PC-3 (cell line): ENCODE data around the gene SEMA6B. TPM values are rescaled to one million over a fixed set of nuclear protein-coding genes. Genes with fewer than 3 reads are reported as not detected.

Experiments used
- ATAC-seq: fragments of 200-7000 bp; cut with Tn5 transposase; 2 replicates; pipeline ENCODE4 v1.9.1; 2020; ENCODE audit warnings: mild to moderate bottlenecking, moderate library complexity
- BruUV-seq: library from RNA; stranded (reverse); fragments of 400-500 nt; replicated peaks from 2 replicates; lab custom pipeline; 2021; lab: Mats Ljungman, UMichigan
- CTCF ChIA-PET: fragments of 300-600 bp; sonication (Branson Sonifier 250); formaldehyde crosslinking; loops from one replicate; lab custom pipeline; 2022; ENCODE audit warnings: antibody characterized with exemption; lab: Charles Lee
- POLR2A ChIA-PET: fragments of 300-600 bp; sonication (Branson Sonifier 250); formaldehyde crosslinking; loops from one replicate; lab custom pipeline; 2022; ENCODE audit warnings: antibody characterized with exemption; ENCODE audit not compliant: unreplicated experiment; lab: Charles Lee
- DNase-seq: peaks from one replicate; pipeline ENCODE4 v3.0.0-alpha.2; 2015
- H2AFZ ChIP-seq: fragments of 300-600 bp; sonication (generic); 2 replicates; pipeline ENCODE4 v1.6.0; 2016; ENCODE audit warnings: antibody characterized with exemption, low read length
- H3F3A ChIP-seq: fragments of 300-600 bp; sonication (generic); one replicate; pipeline ENCODE4 v1.6.0; 2017; ENCODE audit warnings: antibody characterized with exemption, low read length, control low read depth, mild to moderate bottlenecking; ENCODE audit not compliant: unreplicated experiment
- H3K27ac ChIP-seq: fragments of 300-600 bp; sonication (generic); 2 replicates; pipeline ENCODE4 v1.5.1; 2016; ENCODE audit warnings: mild to moderate bottlenecking, low read length
- H3K27me3 ChIP-seq: fragments of 300-600 bp; sonication (generic); 2 replicates; pipeline ENCODE4 v1.6.1; 2016; ENCODE audit warnings: low read length, mixed read lengths
- H3K36me3 ChIP-seq: fragments of 300-600 bp; sonication (generic); 2 replicates; pipeline ENCODE4 v1.6.1; 2016; ENCODE audit warnings: low read depth, mixed run types, low read length, mixed read lengths
- H3K4me1 ChIP-seq: fragments of 300-600 bp; sonication (generic); 2 replicates; pipeline ENCODE4 v1.5.1; 2016; ENCODE audit warnings: low read length; ENCODE audit not compliant: insufficient read depth
- H3K4me2 ChIP-seq: fragments of 300-600 bp; sonication (generic); 2 replicates; pipeline ENCODE4 v1.6.0; 2016; ENCODE audit warnings: low read length
- H3K4me3 ChIP-seq: fragments of 300-600 bp; sonication (generic); 2 replicates; pipeline ENCODE4 v1.5.1; 2016; ENCODE audit warnings: mild to moderate bottlenecking, low read length, mixed read lengths
- H3K79me2 ChIP-seq: fragments of 300-600 bp; sonication (generic); 2 replicates; pipeline ENCODE4 v1.6.1; 2017; ENCODE audit warnings: low read length, mixed read lengths
- H3K9ac ChIP-seq: fragments of 300-600 bp; sonication (generic); 2 replicates; pipeline ENCODE4 v1.6.0; 2016; ENCODE audit warnings: mild to moderate bottlenecking, low read length
- H3K9me2 ChIP-seq: fragments of 300-600 bp; sonication (generic); replicated peaks from 2 replicates; pipeline ENCODE4 v1.6.1; 2016; ENCODE audit warnings: mixed run types, low read length, mixed read lengths
- H3K9me3 ChIP-seq: fragments of 300-600 bp; sonication (generic); 2 replicates; pipeline ENCODE4 v1.6.1; 2016; ENCODE audit warnings: low read length, mixed read lengths
- H4K20me1 ChIP-seq: fragments of 300-600 bp; sonication (generic); 2 replicates; pipeline ENCODE4 v1.6.1; 2016; ENCODE audit warnings: low read length, mixed read lengths
- EZH2 ChIP-seq: fragments of 300-600 bp; sonication (generic); IDR thresholded peaks from one replicate; pipeline ENCODE4 v1.6.1; 2017; ENCODE audit warnings: antibody characterized with exemption, mild to moderate bottlenecking, low read length; ENCODE audit not compliant: unreplicated experiment
- EZH2phosphoT487 ChIP-seq: fragments of 300-600 bp; sonication (generic); IDR thresholded peaks from 2 replicates; pipeline ENCODE4 v1.6.1; 2018; ENCODE audit warnings: mild to moderate bottlenecking, antibody characterized with exemption, low read length, borderline replicate concordance
- intact Hi-C: fragments of 100-400 bp; cut with micrococcal nuclease; formaldehyde crosslinking; loops from 2 replicates; pipeline ENCODE4 v1.9.0; 2023
- total RNA-seq: library from RNA; depleted of rRNA; stranded (reverse); fragments of >200 nt; gene quantifications from 2 replicates; pipeline ENCODE4 v1.2.3, GENCODE V29; 2014
- TF ChIP-seq, protein P1 (sequence below): fragments of 300-600 bp; sonication (generic); conservative IDR thresholded peaks from 2 replicates; pipeline ENCODE4 v1.5.1; 2017; ENCODE audit warnings: antibody characterized with exemption, low read depth, mild to moderate bottlenecking, low read length

SEMA6B gene
- total RNA-seq, 1 experiment from 2014 or later = 9.0 TPM

DNA sequence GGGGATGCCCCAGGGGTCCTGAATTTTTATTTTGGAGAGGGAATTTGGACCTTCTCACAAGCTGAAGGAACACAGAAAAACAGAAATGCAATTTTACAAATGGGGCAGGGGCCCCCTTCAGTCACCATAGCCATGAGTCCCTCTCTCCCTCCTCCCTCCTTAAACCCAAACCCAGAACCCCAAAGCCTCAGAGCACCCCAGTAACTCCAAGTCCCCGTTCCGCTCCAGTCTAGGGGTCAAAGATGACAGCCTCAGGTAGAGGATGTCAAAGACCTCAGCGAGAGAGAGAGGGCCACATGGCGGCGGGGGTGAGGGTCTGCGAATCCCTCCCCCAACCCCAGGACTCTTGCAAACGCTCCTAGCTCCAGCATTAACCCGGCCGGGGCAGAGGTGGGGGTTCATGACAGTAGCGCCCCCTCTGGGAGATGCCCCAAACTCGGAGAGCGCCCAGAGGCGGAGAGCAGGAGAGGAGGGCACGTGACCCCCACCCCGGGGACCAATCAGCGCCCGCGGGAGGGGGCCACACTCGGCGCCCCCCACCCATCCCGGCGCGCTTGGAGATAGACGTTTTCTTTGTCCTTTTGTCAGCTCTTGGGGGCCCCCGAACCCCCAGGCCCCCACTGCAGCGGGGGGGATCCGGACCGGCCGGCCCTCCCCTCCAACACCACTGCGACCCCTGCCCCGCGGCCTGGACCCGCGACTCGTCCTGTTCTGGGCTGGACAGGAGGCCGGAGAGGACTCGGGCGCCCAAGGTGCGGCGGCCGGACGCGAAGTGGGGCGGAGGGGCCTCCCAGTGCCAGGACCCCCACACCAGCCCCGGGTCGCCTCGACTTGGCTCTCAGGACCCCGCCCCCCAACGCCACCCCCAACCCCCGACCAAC lies 20.8 kb upstream of the SEMA6B start:
- no peak overlapping the region for H3K4me2 ChIP-seq
- H2AFZ ChIP-seq = no peak overlapping the region
- no peaks in the 10 kb centered on the region for H3K79me2 ChIP-seq
- H3K36me3 ChIP-seq = no peaks in the 10 kb centered on the region
- H3K9ac ChIP-seq = no peak overlapping the region
- H3K27me3 ChIP-seq = peaks cover 7% of the 10 kb centered on the region; the same call in 1 of the 2 replicates
- intact Hi-C loops = no loop called here
- no peak overlapping the region for H3K27ac ChIP-seq
- POLR2A ChIA-PET = no interaction called here
- TF ChIP-seq EZH2 = no peak
- TF ChIP-seq, protein P1, sequence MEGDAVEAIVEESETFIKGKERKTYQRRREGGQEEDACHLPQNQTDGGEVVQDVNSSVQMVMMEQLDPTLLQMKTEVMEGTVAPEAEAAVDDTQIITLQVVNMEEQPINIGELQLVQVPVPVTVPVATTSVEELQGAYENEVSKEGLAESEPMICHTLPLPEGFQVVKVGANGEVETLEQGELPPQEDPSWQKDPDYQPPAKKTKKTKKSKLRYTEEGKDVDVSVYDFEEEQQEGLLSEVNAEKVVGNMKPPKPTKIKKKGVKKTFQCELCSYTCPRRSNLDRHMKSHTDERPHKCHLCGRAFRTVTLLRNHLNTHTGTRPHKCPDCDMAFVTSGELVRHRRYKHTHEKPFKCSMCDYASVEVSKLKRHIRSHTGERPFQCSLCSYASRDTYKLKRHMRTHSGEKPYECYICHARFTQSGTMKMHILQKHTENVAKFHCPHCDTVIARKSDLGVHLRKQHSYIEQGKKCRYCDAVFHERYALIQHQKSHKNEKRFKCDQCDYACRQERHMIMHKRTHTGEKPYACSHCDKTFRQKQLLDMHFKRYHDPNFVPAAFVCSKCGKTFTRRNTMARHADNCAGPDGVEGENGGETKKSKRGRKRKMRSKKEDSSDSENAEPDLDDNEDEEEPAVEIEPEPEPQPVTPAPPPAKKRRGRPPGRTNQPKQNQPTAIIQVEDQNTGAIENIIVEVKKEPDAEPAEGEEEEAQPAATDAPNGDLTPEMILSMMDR = peak; percentile 43; the same call in 1 of the 2 replicates
- H4K20me1 ChIP-seq = no peaks in the 10 kb centered on the region
- ATAC-seq = no peak
- BruUV-seq = no TSS peak
- H3K9me3 ChIP-seq = no peaks in the 10 kb centered on the region
- H3K9me2 ChIP-seq = no peaks in the 10 kb centered on the region
- CTCF ChIA-PET = interaction anchor here (0.6 kb wide), 1 partner anchor 54 kb away, joined by 4 read pairs; no protein-coding TSS in a partner anchor
- peaks cover 17% of the 10 kb centered on the region for H3K4me1 ChIP-seq
- no peak overlapping the region for H3K4me3 ChIP-seq
- H3F3A ChIP-seq = no peaks in the 10 kb centered on the region
- no peak for DNase-seq

DNA sequence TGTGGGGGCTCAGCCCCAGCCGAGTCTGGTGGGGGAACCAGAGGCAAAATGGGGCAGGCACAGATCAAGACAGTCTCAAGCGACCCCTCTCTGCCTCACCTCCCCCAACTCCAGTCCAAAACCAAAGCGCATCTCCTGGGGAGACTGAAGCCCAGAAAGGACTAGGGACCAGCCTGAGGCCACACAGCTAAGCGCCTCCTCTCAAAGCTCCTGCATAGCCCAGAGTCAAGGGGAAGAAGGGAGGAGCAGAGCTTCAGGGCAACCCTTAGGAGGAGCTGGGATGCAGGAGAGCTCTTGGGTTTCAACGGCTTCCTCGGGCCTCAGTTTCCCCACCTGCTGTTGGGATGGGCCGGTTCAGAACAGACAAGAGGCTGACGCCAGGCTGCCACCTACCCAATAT lies 19.9 kb upstream of the SEMA6B start:
- no peak for ATAC-seq
- H3K4me1 ChIP-seq = peaks cover 22% of the 10 kb centered on the region
- no peaks in the 10 kb centered on the region for H3K36me3 ChIP-seq
- no peaks in the 10 kb centered on the region for H4K20me1 ChIP-seq
- H3K79me2 ChIP-seq = no peaks in the 10 kb centered on the region
- H3K27me3 ChIP-seq = peaks cover 7% of the 10 kb centered on the region; the same call in 1 of the 2 replicates
- H3K27ac ChIP-seq = no peak overlapping the region
- H3K4me2 ChIP-seq = no peak overlapping the region
- H2AFZ ChIP-seq = no peak overlapping the region
- POLR2A ChIA-PET = no interaction called here
- H3K9me3 ChIP-seq = no peaks in the 10 kb centered on the region
- H3F3A ChIP-seq = no peaks in the 10 kb centered on the region
- DNase-seq = no peak
- BruUV-seq = no TSS peak
- CTCF ChIA-PET = interaction anchor here (0.7 kb wide), 1 partner anchor 12 kb away, joined by 4 read pairs; no protein-coding TSS in a partner anchor
- no peak for TF ChIP-seq EZH2
- no peak for TF ChIP-seq EZH2phosphoT487
- TF ChIP-seq, protein P1 = no peak
- no peak overlapping the region for H3K4me3 ChIP-seq
- no peaks in the 10 kb centered on the region for H3K9me2 ChIP-seq
- intact Hi-C loops = loop anchor here (5.0 kb wide), 1 partner anchor 53 kb away; no protein-coding TSS in a partner anchor
- H3K9ac ChIP-seq = no peak overlapping the region
